ENCODE data around the gene SCARB1. TPM values are rescaled to one million over a fixed set of nuclear protein-coding genes. Genes with fewer than 3 reads are reported as not detected.
A peak's percentile ranks its signal among the peaks of the same experiment; 100 is the strongest.

Gene SCARB1
- total RNA-seq, 2 donors from 2014 or later = 15.3 to 23.6 TPM

GRCh38 chr12:124769881-124770512 lies 93.7 kb downstream of the SCARB1 start:
- no peak for ATAC-seq
- DNase-seq (ENCODE audit: low spot score in 2 of 2) = no peak
- Mint-ChIP-seq H3K9me3 (peaks cover under 1 to 9% of the 10 kb centered on the region in 2 donors), H3K36me3 (peaks cover 4 to 21% of the 10 kb centered on the region in 2 donors), H3K27ac (no peak overlapping the region)

- Mint-ChIP-seq H3K9me3 (peaks cover 5 to 12% of the 10 kb centered on the region in 2 donors), H3K36me3 (peaks cover 12 to 24% of the 10 kb centered on the region in 2 donors), H3K27ac (no peak overlapping the region)
- ATAC-seq = no peak
- DNase-seq (ENCODE audit: low spot score in 2 of 2) = no peak
Observed at GRCh38 chr12:124769163-124769530, 94.5 kb downstream of the SCARB1 start.

DNA sequence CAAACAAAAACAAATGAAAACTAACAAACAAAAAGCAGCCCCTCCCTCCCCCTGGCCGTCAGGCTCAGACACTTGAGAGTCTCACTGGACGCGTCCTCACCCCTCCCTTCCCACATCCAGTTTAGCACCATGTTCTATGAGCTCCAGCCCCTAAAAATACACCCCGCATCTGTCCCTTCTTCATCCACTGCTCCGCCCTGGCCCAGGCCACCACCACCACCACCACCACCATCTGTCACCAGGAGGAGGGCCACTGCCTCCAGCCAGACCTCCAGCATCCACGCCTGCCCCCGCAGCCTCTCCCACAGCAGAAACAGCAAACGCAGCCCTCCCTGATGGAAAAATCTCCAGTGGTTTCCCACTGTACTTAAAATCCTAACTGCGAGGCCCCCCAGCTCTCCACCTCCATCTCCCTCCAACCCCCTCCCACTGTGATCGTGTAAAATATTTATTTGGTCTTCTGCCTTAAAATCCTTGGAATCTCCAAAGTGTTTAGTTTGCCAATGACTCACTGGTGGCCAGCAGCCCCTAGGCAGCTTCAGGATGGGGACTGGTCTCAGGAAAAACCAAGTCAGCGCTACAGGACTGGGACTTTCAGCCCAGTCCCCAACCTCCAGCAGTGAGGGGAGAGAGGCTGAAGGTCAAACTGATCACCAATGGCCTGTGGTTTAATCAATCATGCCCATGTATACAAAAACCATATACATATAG lies 95.1 kb downstream of the SCARB1 start:
- no peak for ATAC-seq
- peaks cover 6 to 13% of the 10 kb centered on the region in 2 donors for H3K9me3 Mint-ChIP-seq

GRCh38 chr12:124767066-124767821 lies 96.4 kb downstream of the SCARB1 start:
- DNase-seq (ENCODE audit: low spot score in 2 of 2) (peak; percentile 84 to 92), ATAC-seq (peak; percentile 45 to 75)
- Mint-ChIP-seq H3K9me3 (peaks cover 6 to 18% of the 10 kb centered on the region in 2 donors), H3K36me3 (peaks cover 12 to 21% of the 10 kb centered on the region in 2 donors), H3K27ac (no peak overlapping the region)

More for the DNA sequence above, 95.1 kb downstream of the SCARB1 start:
- Mint-ChIP-seq H3K36me3 (peaks cover 12 to 22% of the 10 kb centered on the region in 2 donors), H3K27ac (no peak overlapping the region)
- no peak for DNase-seq (ENCODE audit: low spot score in 2 of 2)

GRCh38 chr12:124766727-124767065 lies 97.0 kb downstream of the SCARB1 start:
- H3K9me3 Mint-ChIP-seq = peaks cover 6 to 18% of the 10 kb centered on the region in 2 donors
- DNase-seq (ENCODE audit: low spot score in 2 of 2) (no peak), ATAC-seq (no peak)
- H3K36me3 Mint-ChIP-seq = peaks cover 12 to 23% of the 10 kb centered on the region in 2 donors
- H3K27ac Mint-ChIP-seq = no peak overlapping the region

DNA sequence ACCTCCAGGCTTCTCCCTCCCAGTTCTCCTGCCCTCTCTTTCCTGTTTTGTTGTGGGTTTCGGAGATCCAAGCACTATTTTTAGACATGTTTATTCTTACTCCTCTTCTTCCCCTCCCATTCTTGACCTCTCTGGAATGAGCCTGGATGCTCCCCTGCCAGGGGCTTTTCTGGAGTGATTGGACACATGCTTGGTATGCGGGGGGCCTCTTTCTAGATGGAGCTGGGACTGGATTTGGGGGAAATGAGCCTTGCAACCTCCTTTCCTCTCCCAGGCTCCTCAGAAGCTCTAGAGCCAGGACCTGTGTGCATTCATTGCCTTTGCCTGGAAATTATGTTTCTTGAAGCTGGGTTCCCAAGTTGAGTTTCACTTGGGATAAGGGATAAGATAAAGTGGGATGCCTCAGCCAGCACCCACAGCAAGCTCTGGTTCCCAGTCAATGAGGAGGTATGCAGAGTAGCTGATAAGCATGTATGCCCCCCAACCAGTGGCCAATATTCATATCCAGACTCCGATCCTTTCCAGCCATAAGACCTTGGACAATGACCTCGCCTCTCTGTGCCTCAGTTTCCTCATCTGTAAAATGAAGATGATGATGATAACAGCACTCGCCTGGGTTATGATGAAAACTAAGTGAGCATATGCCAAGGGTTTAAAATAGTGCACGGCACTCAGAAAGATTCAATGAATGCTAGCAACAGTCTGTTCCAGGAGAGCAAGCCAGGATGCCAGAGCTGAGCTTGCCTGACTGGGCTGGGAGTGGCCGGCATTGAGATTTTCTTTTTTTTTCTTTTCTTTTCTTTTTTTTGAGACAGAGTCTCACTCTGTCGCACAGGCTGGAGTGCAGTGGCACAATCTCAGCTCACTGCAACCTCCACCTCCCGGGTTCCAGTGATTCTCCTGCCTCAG lies 97.8 kb downstream of the SCARB1 start:
- ATAC-seq = no peak
- Mint-ChIP-seq H3K27ac (no peak overlapping the region), H3K36me3 (peaks cover 12 to 23% of the 10 kb centered on the region in 2 donors), H3K9me3 (peaks cover 6 to 18% of the 10 kb centered on the region in 2 donors)
- no peak for DNase-seq (ENCODE audit: low spot score in 2 of 2)

- peaks cover 12 to 23% of the 10 kb centered on the region in 2 donors for H3K36me3 Mint-ChIP-seq
- peaks cover 6 to 18% of the 10 kb centered on the region in 2 donors for H3K9me3 Mint-ChIP-seq
- DNase-seq (ENCODE audit: low spot score in 2 of 2) = no peak
- ATAC-seq = no peak
- no peak overlapping the region for H3K27ac Mint-ChIP-seq
Observed at GRCh38 chr12:124764870-124765580, 98.6 kb downstream of the SCARB1 start.

DNA sequence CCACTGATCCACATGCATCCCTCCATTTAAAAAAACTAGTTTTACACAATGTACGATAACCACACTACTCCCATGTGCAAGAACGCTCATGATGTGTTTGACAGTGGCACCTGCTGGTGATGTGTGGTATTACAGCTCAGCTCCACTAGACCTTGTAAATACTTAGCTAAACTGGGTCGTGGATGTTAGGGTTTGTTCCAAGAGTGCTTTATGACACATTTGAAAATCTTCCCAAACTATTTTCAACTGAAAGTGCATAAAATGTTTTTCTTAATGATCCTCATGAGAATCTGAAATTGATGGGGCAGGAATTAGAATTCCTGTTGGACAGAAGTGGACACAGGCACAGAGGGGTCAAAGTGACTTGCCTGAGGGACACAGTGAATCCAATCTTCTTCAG lies 99.2 kb downstream of the SCARB1 start:
- Mint-ChIP-seq H3K27ac (no peak overlapping the region), H3K36me3 (peaks cover 12 to 23% of the 10 kb centered on the region in 2 donors), H3K9me3 (peaks cover 6 to 18% of the 10 kb centered on the region in 2 donors)
- ATAC-seq = no peak
- DNase-seq (ENCODE audit: low spot score in 2 of 2) = peak in 1 of 2 donors; percentile 47

- DNase-seq (ENCODE audit: low spot score in 2 of 2) = no peak
- H3K27ac Mint-ChIP-seq = peak overlapping the region in 1 of 2 donors; percentile 89
- peaks cover 12 to 23% of the 10 kb centered on the region in 2 donors for H3K36me3 Mint-ChIP-seq
- H3K9me3 Mint-ChIP-seq = peaks cover 6 to 18% of the 10 kb centered on the region in 2 donors
- no peak for ATAC-seq
Observed at GRCh38 chr12:124763594-124763979, 100.1 kb downstream of the SCARB1 start.

GRCh38 chr12:124762791-124763593 lies 100.7 kb downstream of the SCARB1 start:
- H3K27ac Mint-ChIP-seq = peak overlapping the region in 1 of 2 donors; percentile 89
- peaks cover 6 to 18% of the 10 kb centered on the region in 2 donors for H3K9me3 Mint-ChIP-seq
- H3K36me3 Mint-ChIP-seq = peaks cover 12 to 23% of the 10 kb centered on the region in 2 donors
- ATAC-seq (peak; percentile 60 to 79), DNase-seq (ENCODE audit: low spot score in 2 of 2) (no peak)

- peaks cover 6 to 23% of the 10 kb centered on the region in 2 donors for H3K9me3 Mint-ChIP-seq
- no peak for ATAC-seq
- peaks cover 12 to 29% of the 10 kb centered on the region in 2 donors for H3K36me3 Mint-ChIP-seq
- peak overlapping the region in 1 of 2 donors; percentile 89 for H3K27ac Mint-ChIP-seq
- no peak for DNase-seq (ENCODE audit: low spot score in 2 of 2)
Observed at GRCh38 chr12:124762384-124762783, 101.3 kb downstream of the SCARB1 start.

GRCh38 chr12:124761871-124762270 lies 101.8 kb downstream of the SCARB1 start:
- Mint-ChIP-seq H3K36me3 (peaks cover 12 to 34% of the 10 kb centered on the region in 2 donors), H3K9me3 (peaks cover 6 to 27% of the 10 kb centered on the region in 2 donors), H3K27ac (peak overlapping the region in 1 of 2 donors; percentile 89)
- DNase-seq (ENCODE audit: low spot score in 2 of 2) = peak in 1 of 2 donors; percentile 87
- ATAC-seq = peak; percentile 67 to 78

- Mint-ChIP-seq H3K27ac (peak overlapping the region in 1 of 2 donors; percentile 89), H3K9me3 (peaks cover 6 to 32% of the 10 kb centered on the region in 2 donors), H3K36me3 (peaks cover 12 to 42% of the 10 kb centered on the region in 2 donors)
- DNase-seq (ENCODE audit: low spot score in 2 of 2) (no peak), ATAC-seq (no peak)
Observed at GRCh38 chr12:124761056-124761455, 102.6 kb downstream of the SCARB1 start.

GRCh38 chr12:124760560-124760959 lies 103.1 kb downstream of the SCARB1 start:
- ATAC-seq = no peak
- DNase-seq (ENCODE audit: low spot score in 2 of 2) = no peak
- Mint-ChIP-seq H3K27ac (peak overlapping the region in 1 of 2 donors; percentile 89), H3K9me3 (peaks cover 6 to 28% of the 10 kb centered on the region in 2 donors), H3K36me3 (peaks cover 12 to 39% of the 10 kb centered on the region in 2 donors)

All from activated naive CD4-positive, alpha-beta T cell treated with anti-CD3 and anti-CD28 coated beads, Interleukin-2, amount 50 U/mL, for 72 hours (primary cell).